Measurements from ENCODE around the gene SLC12A3. TPM values are rescaled to one million over a fixed set of nuclear protein-coding genes. Genes with fewer than 3 reads are reported as not detected.

Gene SLC12A3
- total RNA-seq, 6 donors from 2014 or later: 0.06 to 0.61 TPM; not detected in 4

DNA sequence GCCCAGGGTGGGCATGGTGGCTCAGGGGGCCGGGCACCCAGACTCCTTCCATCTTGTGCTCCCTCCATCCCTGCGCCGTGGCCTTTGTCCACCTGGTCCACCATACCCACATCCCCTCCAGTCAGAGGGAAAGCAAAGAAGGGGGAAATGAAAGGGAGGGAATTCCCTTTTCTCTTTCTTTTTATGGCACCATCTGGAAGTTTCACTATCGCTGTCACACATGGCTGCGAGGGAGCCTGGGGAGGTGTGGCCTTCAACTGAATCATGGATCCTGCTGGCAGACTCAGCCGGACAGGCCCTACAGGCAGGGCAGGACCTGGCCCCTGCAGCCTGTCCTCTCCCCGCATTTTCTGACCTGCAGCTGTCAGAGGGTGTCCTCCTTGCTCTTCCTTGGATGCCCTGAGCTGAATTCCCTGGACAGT, 6.2 kb downstream of the SLC12A3 start:
- Histone ChIP-seq H3K4me1 (peaks cover 0 to 8% (median 5%) of the 10 kb centered on the region in 4 donors), H3K9me3 (no peaks in the 10 kb centered on the region), H3K36me3 (no peaks in the 10 kb centered on the region), H3K27ac (no peak overlapping the region), H3K4me3 (no peak overlapping the region), H3K27me3 (no peaks in the 10 kb centered on the region)
- TF ChIP-seq CTCF (IDR thresholded peaks at IDR 0.05) (no peak), EP300 (IDR thresholded peaks at IDR 0.05) (no peak), POLR2AphosphoS5 (IDR thresholded peaks at IDR 0.05) (no peak), POLR2A (IDR thresholded peaks at IDR 0.05) (no peak)
- ATAC-seq (ENCODE audit: low FRiP score in 2 of 2) (peak in 1 of 2 donors; percentile 27), DNase-seq (no peak)
- 65 to 80% methylated on average over 7 of the region's 7 CpGs for WGBS, 2 donors

DNA sequence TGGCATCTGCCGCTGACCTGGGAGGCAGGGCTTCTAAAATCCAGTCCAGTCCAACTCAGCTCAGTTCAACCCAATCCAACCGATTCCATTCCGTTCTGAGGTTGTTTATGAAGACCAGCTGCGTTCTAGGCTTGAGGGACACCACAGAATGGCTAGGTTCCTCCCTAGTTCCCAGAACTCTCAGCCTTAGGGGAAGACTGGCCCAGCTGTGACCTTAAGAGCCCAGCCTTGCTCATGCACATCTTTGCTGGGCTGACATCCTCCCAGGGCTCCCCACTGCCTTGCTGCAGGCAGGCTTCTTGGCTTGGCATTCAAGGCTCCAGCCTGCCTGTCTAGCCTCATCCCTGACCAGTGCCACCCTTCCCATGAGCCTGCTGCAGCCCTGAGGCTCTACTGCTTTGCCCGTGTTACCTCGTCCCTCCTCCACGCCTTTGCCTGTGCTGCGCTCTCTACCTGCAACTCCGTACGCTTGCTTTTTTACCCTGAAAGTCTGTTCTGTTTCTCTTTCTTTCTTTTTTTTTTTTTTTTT, 7.9 kb downstream of the SLC12A3 start:
- WGBS, 2 donors: 85 to 89% methylated on average over 9 to 10 of the region's 10 CpGs
- H3K4me1 ChIP-seq: no peaks in the 10 kb centered on the region
- ATAC-seq (ENCODE audit: low FRiP score in 2 of 2): peak in 1 of 2 donors; percentile 64
- no peak overlapping the region for H3K4me3 ChIP-seq
- H3K27ac ChIP-seq: no peak overlapping the region
- no peak for DNase-seq
- no peaks in the 10 kb centered on the region for H3K36me3 ChIP-seq
- TF ChIP-seq POLR2A (IDR thresholded peaks at IDR 0.05) (no peak), EP300 (IDR thresholded peaks at IDR 0.05) (no peak), POLR2AphosphoS5 (IDR thresholded peaks at IDR 0.05) (peak in 1 of 2 donors; percentile 8)
- no peaks in the 10 kb centered on the region for H3K9me3 ChIP-seq
- no peaks in the 10 kb centered on the region for H3K27me3 ChIP-seq

- H3K27ac ChIP-seq: no peak overlapping the region
- 80 to 94% methylated on average over 11 of the region's 11 CpGs for WGBS, 2 donors
- H3K9me3 ChIP-seq: no peaks in the 10 kb centered on the region
- H3K27me3 ChIP-seq: no peaks in the 10 kb centered on the region
- H3K36me3 ChIP-seq: no peaks in the 10 kb centered on the region
- DNase-seq (no peak), ATAC-seq (ENCODE audit: low FRiP score in 2 of 2) (no peak)
- H3K4me1 ChIP-seq: no peaks in the 10 kb centered on the region
- no peak for TF ChIP-seq POLR2AphosphoS5 (IDR thresholded peaks at IDR 0.05)
- no peak for TF ChIP-seq EP300 (IDR thresholded peaks at IDR 0.05)
- TF ChIP-seq POLR2A (IDR thresholded peaks at IDR 0.05): no peak
- no peak for TF ChIP-seq CTCF (IDR thresholded peaks at IDR 0.05)
- no peak overlapping the region for H3K4me3 ChIP-seq
Observed at GRCh38 chr16:56874800-56875199, 9.8 kb downstream of the SLC12A3 start.

- TF ChIP-seq POLR2AphosphoS5 (IDR thresholded peaks at IDR 0.05) (no peak), CTCF (IDR thresholded peaks at IDR 0.05) (no peak), POLR2A (IDR thresholded peaks at IDR 0.05) (no peak), EP300 (IDR thresholded peaks at IDR 0.05) (no peak)
- no peaks in the 10 kb centered on the region for H3K4me1 ChIP-seq
- no peak overlapping the region for H3K4me3 ChIP-seq
- ATAC-seq (ENCODE audit: low FRiP score in 2 of 2): no peak
- no peak for DNase-seq
- H3K27me3 ChIP-seq: no peaks in the 10 kb centered on the region
- no peaks in the 10 kb centered on the region for H3K9me3 ChIP-seq
- no peak overlapping the region for H3K27ac ChIP-seq
- no peaks in the 10 kb centered on the region for H3K36me3 ChIP-seq
- 87 to 90% methylated on average over 3 to 4 of the region's 4 CpGs for WGBS, 2 donors
Observed at GRCh38 chr16:56876048-56876447, 11.0 kb downstream of the SLC12A3 start.

DNA sequence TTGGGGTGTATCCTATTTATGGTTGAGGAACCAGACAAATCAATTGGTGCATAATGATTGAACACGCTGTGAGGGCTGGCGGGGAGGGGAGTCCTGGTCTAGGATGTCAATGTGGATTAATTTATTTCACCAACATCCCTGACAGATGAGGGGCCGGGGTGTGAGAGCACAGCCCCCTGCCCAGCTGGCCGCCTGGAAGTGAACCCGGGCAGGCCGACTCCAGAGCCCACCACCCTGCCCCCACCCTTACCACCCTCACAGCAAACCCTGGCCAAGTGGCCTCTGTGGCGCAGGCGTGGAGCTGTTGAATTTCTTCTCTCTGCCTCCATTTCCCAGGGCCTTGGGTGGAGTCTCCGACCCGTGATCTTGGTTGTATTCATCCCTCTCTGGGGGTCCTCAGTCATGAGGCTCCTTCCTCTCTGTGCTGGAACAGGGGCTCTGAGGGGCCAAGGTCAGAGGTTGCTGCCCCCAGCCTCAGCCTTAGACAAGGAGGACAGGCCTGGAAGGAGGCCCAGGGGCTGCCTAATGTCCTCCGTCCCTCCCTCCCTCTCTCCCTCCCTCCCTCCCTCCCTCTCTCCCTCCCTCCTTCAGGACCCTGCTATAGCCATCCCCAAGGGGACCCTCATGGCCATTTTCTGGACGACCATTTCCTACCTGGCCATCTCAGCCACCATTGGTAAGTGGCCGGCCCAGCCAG, 12.6 kb downstream of the SLC12A3 start:
- Histone ChIP-seq H3K27ac (no peak overlapping the region), H3K4me3 (no peak overlapping the region), H3K4me1 (no peaks in the 10 kb centered on the region), H3K9me3 (no peaks in the 10 kb centered on the region), H3K27me3 (no peaks in the 10 kb centered on the region), H3K36me3 (no peaks in the 10 kb centered on the region)
- 91 to 97% methylated on average over 8 to 13 of the region's 13 CpGs for WGBS, 2 donors
- TF ChIP-seq CTCF (IDR thresholded peaks at IDR 0.05) (no peak), EP300 (IDR thresholded peaks at IDR 0.05) (no peak), POLR2A (IDR thresholded peaks at IDR 0.05) (no peak), POLR2AphosphoS5 (IDR thresholded peaks at IDR 0.05) (no peak)
- ATAC-seq (ENCODE audit: low FRiP score in 2 of 2): no peak
- DNase-seq: no peak
